22Rv1 (cell line): ENCODE data around the gene CCDC86.

ENCODE experiments used
- CTCF ChIP-seq: fragments of 450-650 bp; IDR thresholded peaks from 2 replicates; pipeline ENCODE4 v1.5.1; 2017; ENCODE audit warnings: mild to moderate bottlenecking
- ZFX ChIP-seq: fragments of 450-650 bp; IDR thresholded peaks from 2 replicates; pipeline ENCODE4 v1.6.1; 2017; ENCODE audit warnings: antibody characterized with exemption, borderline replicate concordance

DNA sequence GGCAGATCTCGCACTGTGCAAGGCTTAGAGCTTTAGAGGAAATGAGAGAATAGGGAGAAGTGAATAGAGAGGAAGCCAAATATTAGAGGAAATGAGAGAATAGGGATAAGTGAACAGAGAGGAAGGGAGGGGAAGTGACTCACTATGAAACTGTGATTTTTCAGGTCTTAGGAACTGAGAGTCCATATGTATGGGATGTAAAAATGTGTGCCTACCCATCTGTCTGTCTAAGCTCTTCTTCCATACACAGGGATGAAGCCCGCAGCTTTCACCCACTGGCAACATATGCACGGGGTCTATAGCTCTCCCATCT lies 6.4 kb upstream of the CCDC86 start:
- TF ChIP-seq CTCF (no peak), ZFX (no peak)
